Stomach smooth muscle (tissue), 2 donors: Measurements from ENCODE around the gene CDCP1.

ENCODE experiments used
- H3K27ac ChIP-seq: one replicate; pipeline ENCODE4 v1.7.0; 2013; ENCODE audit warnings: mild to moderate bottlenecking, low read length, inconsistent platforms
- H3K27me3 ChIP-seq, 2 donors: one replicate each; pipeline ENCODE4 v1.7.0; 2013; ENCODE audit warnings: low read length in 2 of 2; ENCODE audit not compliant: insufficient read depth in 2 of 2, control insufficient read depth in 1 of 2
- H3K36me3 ChIP-seq, 2 donors: one replicate each; pipeline ENCODE4 v1.7.0; 2013; ENCODE audit warnings: low read length in 2 of 2; ENCODE audit not compliant: control insufficient read depth in 2 of 2, insufficient read depth in 2 of 2
- H3K4me1 ChIP-seq: one replicate; pipeline ENCODE4 v1.7.0; 2013; ENCODE audit warnings: low read length; ENCODE audit not compliant: control insufficient read depth, insufficient read depth
- H3K4me3 ChIP-seq, 2 donors: one replicate each; pipeline ENCODE4 v1.7.0; 2013; ENCODE audit warnings: low read length in 2 of 2
- H3K9ac ChIP-seq, 2 donors: one replicate each; pipeline ENCODE4 v1.7.0; 2013; ENCODE audit warnings: low read length in 2 of 2, mild to moderate bottlenecking in 1 of 2
- H3K9me3 ChIP-seq, 2 donors: one replicate each; pipeline ENCODE4 v1.7.0; 2013; ENCODE audit warnings: low read length in 2 of 2; ENCODE audit not compliant: control insufficient read depth in 2 of 2
- donor health status: healthy.
- donor health status: Pancreatic carcinoma.

Gene CDCP1

DNA sequence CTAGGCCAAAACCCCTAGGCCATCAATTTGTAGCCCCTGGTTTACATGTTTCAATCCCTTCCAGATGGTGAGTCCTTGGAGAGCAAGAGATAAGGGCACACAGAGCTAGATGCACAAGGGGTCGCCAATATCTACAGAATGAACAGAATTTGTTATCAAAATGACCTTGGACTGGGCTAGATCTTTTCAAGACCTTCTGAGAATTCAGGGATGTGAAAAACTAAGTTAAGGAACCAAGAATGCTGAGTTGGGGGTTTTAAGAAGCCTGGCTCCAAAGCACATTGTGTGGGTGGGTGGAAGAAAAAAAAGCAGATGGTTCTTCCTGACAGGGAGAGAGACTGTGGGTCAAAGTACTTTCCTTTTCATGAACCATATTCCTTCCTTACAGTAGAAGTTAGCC lies 10.2 kb downstream of the CDCP1 start:
- no peaks in the 10 kb centered on the region for H3K36me3 ChIP-seq
- no peak overlapping the region for H3K9ac ChIP-seq
- H3K4me3 ChIP-seq = no peak overlapping the region
- H3K27ac ChIP-seq = no peak overlapping the region
- no peaks in the 10 kb centered on the region for H3K9me3 ChIP-seq
- H3K27me3 ChIP-seq = no peaks in the 10 kb centered on the region
- H3K4me1 ChIP-seq = no peaks in the 10 kb centered on the region

DNA sequence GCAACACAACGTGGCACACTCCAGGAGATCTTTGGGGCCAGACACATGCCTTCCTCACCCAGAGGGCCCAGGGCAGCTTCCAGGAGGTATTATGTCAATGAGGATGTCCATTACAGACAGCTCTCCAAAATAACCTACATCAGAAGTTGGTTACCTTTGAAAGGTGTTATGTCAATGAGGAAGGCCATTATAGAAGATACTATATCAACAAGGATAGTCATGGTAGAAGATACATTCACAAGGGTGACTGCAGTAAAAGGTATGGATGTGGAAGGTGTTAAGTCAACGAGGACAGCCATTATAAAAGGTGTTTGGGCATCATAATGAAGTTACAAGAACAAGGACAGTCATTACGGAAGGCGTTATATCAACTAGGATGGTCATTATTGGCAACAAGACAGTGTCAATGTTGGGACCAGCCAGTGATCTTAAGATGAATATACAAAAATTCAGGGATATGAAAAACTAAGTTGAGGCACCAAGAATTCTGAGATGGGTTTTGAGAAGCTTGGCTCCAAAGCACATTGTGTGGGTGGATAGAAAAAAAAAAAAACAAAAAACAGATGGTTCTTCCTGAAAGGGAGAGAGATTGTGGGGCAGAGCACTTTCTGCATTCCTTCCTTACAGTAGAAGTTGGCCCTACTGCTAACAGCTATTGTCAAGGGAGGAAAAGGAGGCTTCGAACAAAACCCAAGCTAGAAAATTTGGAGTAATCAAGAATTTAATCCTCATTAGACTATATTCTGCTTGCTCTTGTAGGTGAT lies 11.2 kb downstream of the CDCP1 start:
- no peak overlapping the region for H3K4me3 ChIP-seq
- H3K27me3 ChIP-seq = no peaks in the 10 kb centered on the region
- no peak overlapping the region for H3K27ac ChIP-seq
- H3K9me3 ChIP-seq = no peaks in the 10 kb centered on the region
- no peak overlapping the region for H3K9ac ChIP-seq
- H3K36me3 ChIP-seq = no peaks in the 10 kb centered on the region
- H3K4me1 ChIP-seq = no peaks in the 10 kb centered on the region

DNA sequence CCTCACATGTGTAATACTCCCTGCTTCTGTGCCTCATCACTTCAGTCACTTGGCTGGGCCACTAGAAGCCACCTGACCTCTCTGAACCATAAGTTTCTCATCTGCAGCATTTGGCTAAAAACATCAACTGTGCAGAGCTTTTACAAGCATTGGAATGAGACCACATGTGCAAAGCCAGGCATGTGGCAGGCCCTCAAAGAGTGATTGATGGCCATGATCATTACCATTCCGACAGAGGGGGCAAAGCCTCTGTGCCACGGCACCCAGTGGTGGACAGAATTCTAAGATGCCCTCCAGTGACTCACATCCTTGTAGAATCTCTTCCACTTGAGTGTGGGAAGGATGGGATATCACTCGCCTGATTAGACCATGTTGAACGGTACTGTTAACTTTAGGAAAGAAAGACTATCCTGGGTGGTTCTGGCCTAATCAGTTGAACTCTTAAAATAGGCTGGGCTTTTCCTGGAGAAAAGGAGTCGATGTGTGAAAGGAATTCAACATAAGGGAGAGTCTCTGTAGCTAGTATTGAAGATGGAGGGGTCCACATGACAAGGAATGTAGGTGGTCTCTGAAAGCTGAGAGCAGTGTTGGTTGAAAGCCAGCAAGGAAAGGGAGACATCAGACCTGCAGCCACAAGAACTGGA lies 13.5 kb downstream of the CDCP1 start:
- H3K4me3 ChIP-seq = no peak overlapping the region

DNA sequence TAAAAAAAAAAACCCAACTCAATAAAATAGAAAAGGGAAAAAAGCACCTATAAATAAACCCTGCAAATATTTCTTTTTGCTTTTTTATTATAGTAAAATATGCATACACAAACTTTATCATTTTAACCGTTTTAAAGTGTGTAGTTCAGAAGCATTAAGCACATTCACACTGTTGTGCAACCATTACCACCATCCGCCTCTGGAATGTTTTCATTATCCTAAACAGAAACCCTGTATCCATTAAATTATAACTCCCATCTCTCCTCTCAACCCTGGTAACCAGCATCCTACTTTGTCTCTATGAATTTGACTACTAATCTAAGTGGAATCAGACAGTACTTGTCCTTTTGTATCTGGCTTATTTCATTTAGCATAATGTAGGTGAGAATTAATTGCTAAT lies 15.0 kb downstream of the CDCP1 start:
- H3K4me1 ChIP-seq = peaks cover 5% of the 10 kb centered on the region
- H3K9me3 ChIP-seq = no peaks in the 10 kb centered on the region

More for the DNA sequence above, 13.5 kb downstream of the CDCP1 start:
- Histone ChIP-seq H3K27me3 (peaks cover 0 to 2% of the 10 kb centered on the region in 2 donors), H3K27ac (no peak overlapping the region), H3K9me3 (no peaks in the 10 kb centered on the region), H3K4me1 (peaks cover 5% of the 10 kb centered on the region), H3K9ac (no peak overlapping the region), H3K36me3 (no peaks in the 10 kb centered on the region)

DNA sequence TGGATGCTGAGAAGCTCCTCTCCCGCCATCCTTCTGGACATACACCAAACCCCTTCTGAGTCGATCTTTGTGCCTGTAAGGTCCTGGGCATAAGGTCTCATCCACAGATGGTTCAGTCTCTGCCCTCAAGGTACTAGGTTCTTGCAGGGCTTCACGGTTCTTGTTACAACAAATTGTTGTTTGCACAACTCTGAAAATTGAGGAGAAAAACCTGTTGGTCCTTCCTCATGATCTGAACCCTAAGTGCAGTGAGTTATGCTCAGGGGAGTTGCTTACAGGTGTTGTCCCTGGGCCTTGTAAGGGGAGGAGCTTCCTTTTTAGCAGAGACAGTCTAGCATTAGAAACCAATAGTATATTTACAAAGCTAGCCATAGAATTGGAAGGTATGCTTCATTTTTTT lies 15.7 kb downstream of the CDCP1 start:
- Histone ChIP-seq H3K4me3 (no peak overlapping the region), H3K36me3 (no peaks in the 10 kb centered on the region), H3K9ac (no peak overlapping the region), H3K9me3 (no peaks in the 10 kb centered on the region), H3K27ac (no peak overlapping the region), H3K4me1 (peaks cover 9% of the 10 kb centered on the region), H3K27me3 (peaks cover 0 to 2% of the 10 kb centered on the region in 2 donors)

More for the DNA sequence above, 15.0 kb downstream of the CDCP1 start:
- H3K27me3 ChIP-seq = peaks cover 0 to 2% of the 10 kb centered on the region in 2 donors
- no peaks in the 10 kb centered on the region for H3K36me3 ChIP-seq
- no peak overlapping the region for H3K27ac ChIP-seq
- no peak overlapping the region for H3K4me3 ChIP-seq
- no peak overlapping the region for H3K9ac ChIP-seq

DNA sequence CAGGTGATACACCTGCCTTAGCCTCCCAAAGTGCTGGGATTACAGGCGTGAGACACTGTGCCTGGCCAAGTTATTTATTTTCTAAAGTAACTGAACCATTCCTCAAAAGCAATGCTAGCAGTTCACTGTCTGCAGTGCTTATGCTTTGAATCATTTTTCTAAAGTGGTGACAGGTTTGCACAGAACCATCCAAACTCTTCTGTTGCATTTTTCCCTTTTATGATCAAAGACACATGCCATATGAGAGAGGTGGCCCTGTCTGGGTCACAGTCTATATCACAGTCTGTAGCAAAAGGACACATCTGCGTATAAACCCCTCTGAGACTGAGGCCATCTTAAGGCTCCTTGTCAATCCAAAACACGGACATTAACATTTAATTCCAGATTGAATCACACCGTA lies 17.2 kb downstream of the CDCP1 start:
- H3K27ac ChIP-seq = no peak overlapping the region
- H3K27me3 ChIP-seq = peaks cover 0 to 2% of the 10 kb centered on the region in 2 donors
- peaks cover 18% of the 10 kb centered on the region for H3K4me1 ChIP-seq
- no peak overlapping the region for H3K4me3 ChIP-seq
- H3K36me3 ChIP-seq = no peaks in the 10 kb centered on the region
- no peaks in the 10 kb centered on the region for H3K9me3 ChIP-seq
- H3K9ac ChIP-seq = no peak overlapping the region

DNA sequence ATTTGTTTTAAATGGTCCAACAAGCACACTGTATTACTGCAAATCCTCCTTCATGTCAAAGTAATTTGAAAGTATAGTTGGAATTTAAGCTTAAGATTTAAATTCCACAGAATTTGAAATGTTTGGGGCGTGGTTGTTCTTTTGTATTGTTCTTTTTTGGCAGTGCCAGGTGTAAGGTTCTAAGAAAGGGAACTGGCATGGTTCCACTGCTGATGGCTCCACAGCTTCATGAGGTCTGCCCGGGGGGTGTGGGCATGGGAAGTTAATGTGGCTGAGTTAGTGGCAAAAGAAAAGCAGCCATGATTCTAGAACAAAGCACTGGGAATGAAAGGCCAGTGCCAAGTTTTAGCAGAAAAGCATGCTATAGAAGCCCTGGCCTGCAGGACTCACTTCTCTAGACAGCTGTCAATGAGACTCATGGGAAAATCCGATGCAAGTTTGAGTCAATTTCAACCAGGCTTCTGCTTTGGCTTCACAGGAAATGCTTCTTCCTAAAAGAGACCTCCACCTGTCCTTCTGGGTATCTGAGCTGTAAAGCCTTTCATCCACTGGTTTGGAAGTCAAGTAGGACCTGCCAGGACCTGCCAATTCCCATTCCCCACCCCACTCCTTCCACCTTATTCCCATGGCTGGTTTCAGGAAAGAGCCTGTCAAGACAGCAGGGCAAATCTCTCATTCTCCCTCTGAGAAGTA lies 18.9 kb downstream of the CDCP1 start:
- Histone ChIP-seq H3K4me1 (peaks cover 26% of the 10 kb centered on the region), H3K27me3 (peaks cover 0 to 2% of the 10 kb centered on the region in 2 donors), H3K36me3 (no peaks in the 10 kb centered on the region), H3K4me3 (no peak overlapping the region), H3K9ac (no peak overlapping the region), H3K9me3 (no peaks in the 10 kb centered on the region), H3K27ac (no peak overlapping the region)

DNA sequence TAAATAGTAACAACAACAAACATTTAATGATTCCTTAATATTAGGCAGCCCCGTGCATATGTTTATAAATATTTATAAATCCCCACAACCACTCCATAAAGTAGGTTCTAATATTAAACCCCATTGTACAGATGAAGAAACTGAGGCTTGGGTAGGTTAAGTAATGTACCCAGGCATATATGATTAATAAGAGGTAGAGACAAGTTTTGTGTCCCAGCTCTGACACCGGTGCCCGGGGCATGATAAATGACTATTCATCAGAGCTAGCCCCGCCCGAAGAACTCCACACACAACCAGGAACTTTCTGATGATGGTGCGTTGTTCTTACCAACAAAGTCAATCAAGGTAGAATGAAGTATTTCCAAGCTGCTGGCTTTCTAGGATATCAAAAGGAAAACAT lies 19.4 kb downstream of the CDCP1 start:
- no peaks in the 10 kb centered on the region for H3K36me3 ChIP-seq
- no peak overlapping the region for H3K27ac ChIP-seq
- no peaks in the 10 kb centered on the region for H3K9me3 ChIP-seq
- H3K4me1 ChIP-seq = peaks cover 26% of the 10 kb centered on the region
- no peak overlapping the region for H3K9ac ChIP-seq
- H3K27me3 ChIP-seq = peaks cover 0 to 2% of the 10 kb centered on the region in 2 donors
- no peak overlapping the region for H3K4me3 ChIP-seq

DNA sequence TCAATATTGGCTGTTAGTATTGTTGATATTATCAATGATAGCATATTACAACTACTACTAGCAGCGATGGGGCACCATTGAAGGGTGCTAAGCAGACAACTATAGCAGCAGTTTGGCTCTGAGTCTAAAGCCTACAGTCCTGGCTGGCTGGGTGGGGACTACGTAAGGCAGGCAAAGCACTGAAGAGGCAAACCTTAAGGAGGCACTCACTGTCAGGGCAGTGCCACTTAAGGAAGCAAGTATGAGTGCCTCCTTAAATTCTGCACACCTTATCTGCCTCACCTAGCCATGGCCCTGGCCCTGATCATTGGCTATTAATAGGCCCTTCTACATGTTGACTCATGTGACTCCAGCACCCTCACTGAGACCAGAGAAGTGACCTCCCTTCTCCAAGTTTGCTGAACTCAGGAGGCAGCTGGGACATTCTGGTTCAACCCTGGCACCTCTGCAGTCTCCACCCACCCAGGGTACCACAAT lies 20.6 kb downstream of the CDCP1 start:
- Histone ChIP-seq H3K9me3 (no peaks in the 10 kb centered on the region), H3K4me1 (peaks cover 30% of the 10 kb centered on the region), H3K4me3 (no peak overlapping the region), H3K27ac (no peak overlapping the region), H3K27me3 (peaks cover 0 to 2% of the 10 kb centered on the region in 2 donors), H3K9ac (no peak overlapping the region), H3K36me3 (no peaks in the 10 kb centered on the region)

DNA sequence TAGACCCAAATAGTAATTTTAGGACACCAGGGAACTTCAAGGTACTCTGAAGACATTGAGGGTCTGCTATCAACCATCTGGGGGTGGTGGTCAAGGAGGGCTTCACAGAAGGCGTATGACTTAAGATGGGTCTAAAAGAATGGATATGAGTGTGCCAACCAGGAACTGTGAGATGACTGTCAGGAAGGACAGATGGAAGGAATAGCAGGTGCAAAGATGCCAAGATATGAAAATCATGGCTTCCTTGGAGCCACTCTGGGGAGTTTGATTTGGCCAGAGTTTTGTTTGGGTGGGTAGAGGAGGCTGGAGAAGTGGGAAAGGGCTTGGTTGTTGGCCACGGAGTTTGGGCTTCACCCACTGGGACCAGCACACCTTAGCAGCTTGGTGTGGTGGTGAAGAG lies 21.2 kb downstream of the CDCP1 start:
- Histone ChIP-seq H3K9me3 (no peaks in the 10 kb centered on the region), H3K27me3 (peaks cover 0 to 2% of the 10 kb centered on the region in 2 donors), H3K4me1 (peaks cover 33% of the 10 kb centered on the region), H3K4me3 (no peak overlapping the region), H3K27ac (no peak overlapping the region), H3K36me3 (no peaks in the 10 kb centered on the region), H3K9ac (no peak overlapping the region)
